ENCODE measurements around the gene LYSMD3. TPM values are rescaled to one million over a fixed set of nuclear protein-coding genes. Genes with fewer than 3 reads are reported as not detected.

The LYSMD3 gene
- polyA plus RNA-seq, 1 donor (not counting 4 experiments of a cell fraction or from before 2014, with no cell fraction given) = 18.9 TPM

DNA sequence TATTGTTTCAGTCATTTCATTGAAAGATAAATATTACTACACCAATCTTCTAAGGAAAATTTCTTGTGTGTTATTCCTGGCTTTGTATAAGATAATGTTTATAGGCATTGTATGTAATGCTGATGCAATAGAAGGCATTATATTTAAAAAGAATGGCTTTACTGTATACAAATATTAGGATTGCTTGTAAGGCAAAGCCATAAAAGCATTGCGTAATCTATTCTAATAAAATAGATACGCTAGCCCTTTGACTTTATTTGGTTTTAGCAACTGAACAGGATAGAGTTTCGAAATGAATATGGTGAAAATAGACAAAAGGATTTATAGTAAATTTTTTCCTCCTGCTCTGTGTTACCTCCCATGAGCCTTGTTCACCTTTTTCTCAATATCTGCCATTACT, 5.5 kb upstream of the LYSMD3 start:
- dilution Hi-C loops (cut with MboI; ENCODE audit: extremely low pct_ligation_motif_present, low sequenced_read_pairs) = no loop called here
- TF ChIP-seq CTCF (optimal IDR thresholded peaks at IDR 0.05 in 1 of 3, IDR thresholded peaks at IDR 0.05 in 1 of 3, conservative IDR thresholded peaks at IDR 0.05 in 1 of 3; ENCODE audit: extremely low read depth in 1 of 3, insufficient read depth in 2 of 3, low read length in 3 of 3) (no peak), EZH2 (IDR thresholded peaks at IDR 0.05; ENCODE audit: low read length) (no peak)
- Histone ChIP-seq H4K20me1 (ENCODE audit: control insufficient read depth, extremely low read depth, insufficient read depth, low read length) (no peaks in the 10 kb centered on the region), H3K4me1 (ENCODE audit: control insufficient read depth, extremely low read depth, insufficient read depth, low read length) (peaks cover 5% of the 10 kb centered on the region), H3K9me3 (ENCODE audit: control insufficient read depth, low read depth, low read length) (no peaks in the 10 kb centered on the region), H3K27me3 (ENCODE audit: control insufficient read depth, extremely low read depth, insufficient read depth, low read length) (peaks cover 4% of the 10 kb centered on the region), H3K9ac (ENCODE audit: control insufficient read depth, extremely low read depth, insufficient read depth, low read length) (no peak overlapping the region), H3K4me3 (ENCODE audit: control insufficient read depth in 2 of 3, extremely low read depth in 1 of 3, insufficient read depth in 2 of 3, low read depth in 1 of 3, low read length in 3 of 3) (no peak overlapping the region), H3K79me2 (ENCODE audit: control insufficient read depth, insufficient read depth, low read length) (no peaks in the 10 kb centered on the region), H3K36me3 (ENCODE audit: control insufficient read depth in 2 of 2, extremely low read depth in 1 of 2, insufficient read depth in 2 of 2, low read length in 2 of 2) (no peaks in the 10 kb centered on the region), H2AFZ (ENCODE audit: control insufficient read depth, low read length) (no peak overlapping the region), H3K9me1 (ENCODE audit: control insufficient read depth, extremely low read depth, insufficient read depth, low read length) (no peaks in the 10 kb centered on the region), H3K27ac (ENCODE audit: control insufficient read depth, insufficient read depth, low read length) (no peak overlapping the region), H3K4me2 (ENCODE audit: control insufficient read depth, extremely low read depth, insufficient read depth, low read depth, low read length) (no peak overlapping the region)
- FAIRE-seq (no peak), DNase-seq (ENCODE audit: low read depth, low spot score) (no peak)

DNA sequence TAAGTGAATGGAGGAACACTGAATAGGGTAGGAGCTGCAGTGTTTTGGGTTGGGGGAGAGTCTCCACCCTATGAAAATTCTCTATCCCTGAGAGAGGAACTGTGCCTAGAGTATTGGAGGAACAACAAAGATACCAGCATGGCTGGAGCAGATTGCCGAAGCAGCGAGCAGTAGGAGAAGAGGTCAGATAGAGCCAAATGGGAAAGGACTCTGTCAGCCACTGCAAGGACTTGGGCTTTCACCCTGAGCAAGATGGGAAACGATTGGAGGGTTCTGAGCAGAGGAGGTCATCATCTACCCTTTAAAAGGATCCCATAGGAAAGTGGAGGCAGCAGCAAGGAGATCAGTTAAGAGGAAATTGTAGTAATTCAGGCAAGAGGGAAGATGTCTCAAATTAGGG, 4.4 kb upstream of the LYSMD3 start:
- H3K27ac ChIP-seq (ENCODE audit: control insufficient read depth, insufficient read depth, low read length) = no peak overlapping the region
- TF ChIP-seq EZH2 (IDR thresholded peaks at IDR 0.05; ENCODE audit: low read length) = no peak
- TF ChIP-seq CTCF (optimal IDR thresholded peaks at IDR 0.05 in 1 of 3, IDR thresholded peaks at IDR 0.05 in 1 of 3, conservative IDR thresholded peaks at IDR 0.05 in 1 of 3; ENCODE audit: extremely low read depth in 1 of 3, insufficient read depth in 2 of 3, low read length in 3 of 3) = no peak
- peaks cover 5% of the 10 kb centered on the region for H3K4me1 ChIP-seq (ENCODE audit: control insufficient read depth, extremely low read depth, insufficient read depth, low read length)
- H4K20me1 ChIP-seq (ENCODE audit: control insufficient read depth, extremely low read depth, insufficient read depth, low read length) = no peaks in the 10 kb centered on the region
- peaks cover 6% of the 10 kb centered on the region for H3K79me2 ChIP-seq (ENCODE audit: control insufficient read depth, insufficient read depth, low read length)
- H3K36me3 ChIP-seq (ENCODE audit: control insufficient read depth in 2 of 2, extremely low read depth in 1 of 2, insufficient read depth in 2 of 2, low read length in 2 of 2) = no peaks in the 10 kb centered on the region
- no peak overlapping the region for H3K4me2 ChIP-seq (ENCODE audit: control insufficient read depth, extremely low read depth, insufficient read depth, low read depth, low read length)
- peaks cover 4% of the 10 kb centered on the region for H3K27me3 ChIP-seq (ENCODE audit: control insufficient read depth, extremely low read depth, insufficient read depth, low read length)
- no peak for FAIRE-seq
- no peak overlapping the region for H2AFZ ChIP-seq (ENCODE audit: control insufficient read depth, low read length)
- H3K4me3 ChIP-seq (ENCODE audit: control insufficient read depth in 2 of 3, extremely low read depth in 1 of 3, insufficient read depth in 2 of 3, low read depth in 1 of 3, low read length in 3 of 3) = no peak overlapping the region
- dilution Hi-C loops (cut with MboI; ENCODE audit: extremely low pct_ligation_motif_present, low sequenced_read_pairs) = no loop called here
- H3K9me1 ChIP-seq (ENCODE audit: control insufficient read depth, extremely low read depth, insufficient read depth, low read length) = no peaks in the 10 kb centered on the region
- H3K9me3 ChIP-seq (ENCODE audit: control insufficient read depth, low read depth, low read length) = no peaks in the 10 kb centered on the region
- DNase-seq (ENCODE audit: low read depth, low spot score) = no peak
- no peak overlapping the region for H3K9ac ChIP-seq (ENCODE audit: control insufficient read depth, extremely low read depth, insufficient read depth, low read length)
